Cardiac ventricle fibroblast (primary cell): ENCODE measurements around the gene ENPEP. TPM values are rescaled to one million over a fixed set of nuclear protein-coding genes. Genes with fewer than 3 reads are reported as not detected.

Experiments
- total RNA-seq: library from RNA; depleted of rRNA; stranded (reverse); fragments of >200 nt; gene quantifications from 2 replicates; pipeline ENCODE4 v1.2.3, GENCODE V29; 2015

The ENPEP gene, protein sequence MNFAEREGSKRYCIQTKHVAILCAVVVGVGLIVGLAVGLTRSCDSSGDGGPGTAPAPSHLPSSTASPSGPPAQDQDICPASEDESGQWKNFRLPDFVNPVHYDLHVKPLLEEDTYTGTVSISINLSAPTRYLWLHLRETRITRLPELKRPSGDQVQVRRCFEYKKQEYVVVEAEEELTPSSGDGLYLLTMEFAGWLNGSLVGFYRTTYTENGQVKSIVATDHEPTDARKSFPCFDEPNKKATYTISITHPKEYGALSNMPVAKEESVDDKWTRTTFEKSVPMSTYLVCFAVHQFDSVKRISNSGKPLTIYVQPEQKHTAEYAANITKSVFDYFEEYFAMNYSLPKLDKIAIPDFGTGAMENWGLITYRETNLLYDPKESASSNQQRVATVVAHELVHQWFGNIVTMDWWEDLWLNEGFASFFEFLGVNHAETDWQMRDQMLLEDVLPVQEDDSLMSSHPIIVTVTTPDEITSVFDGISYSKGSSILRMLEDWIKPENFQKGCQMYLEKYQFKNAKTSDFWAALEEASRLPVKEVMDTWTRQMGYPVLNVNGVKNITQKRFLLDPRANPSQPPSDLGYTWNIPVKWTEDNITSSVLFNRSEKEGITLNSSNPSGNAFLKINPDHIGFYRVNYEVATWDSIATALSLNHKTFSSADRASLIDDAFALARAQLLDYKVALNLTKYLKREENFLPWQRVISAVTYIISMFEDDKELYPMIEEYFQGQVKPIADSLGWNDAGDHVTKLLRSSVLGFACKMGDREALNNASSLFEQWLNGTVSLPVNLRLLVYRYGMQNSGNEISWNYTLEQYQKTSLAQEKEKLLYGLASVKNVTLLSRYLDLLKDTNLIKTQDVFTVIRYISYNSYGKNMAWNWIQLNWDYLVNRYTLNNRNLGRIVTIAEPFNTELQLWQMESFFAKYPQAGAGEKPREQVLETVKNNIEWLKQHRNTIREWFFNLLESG
- total RNA-seq = 0.62 and 0.64 TPM in 2 replicates

DNA sequence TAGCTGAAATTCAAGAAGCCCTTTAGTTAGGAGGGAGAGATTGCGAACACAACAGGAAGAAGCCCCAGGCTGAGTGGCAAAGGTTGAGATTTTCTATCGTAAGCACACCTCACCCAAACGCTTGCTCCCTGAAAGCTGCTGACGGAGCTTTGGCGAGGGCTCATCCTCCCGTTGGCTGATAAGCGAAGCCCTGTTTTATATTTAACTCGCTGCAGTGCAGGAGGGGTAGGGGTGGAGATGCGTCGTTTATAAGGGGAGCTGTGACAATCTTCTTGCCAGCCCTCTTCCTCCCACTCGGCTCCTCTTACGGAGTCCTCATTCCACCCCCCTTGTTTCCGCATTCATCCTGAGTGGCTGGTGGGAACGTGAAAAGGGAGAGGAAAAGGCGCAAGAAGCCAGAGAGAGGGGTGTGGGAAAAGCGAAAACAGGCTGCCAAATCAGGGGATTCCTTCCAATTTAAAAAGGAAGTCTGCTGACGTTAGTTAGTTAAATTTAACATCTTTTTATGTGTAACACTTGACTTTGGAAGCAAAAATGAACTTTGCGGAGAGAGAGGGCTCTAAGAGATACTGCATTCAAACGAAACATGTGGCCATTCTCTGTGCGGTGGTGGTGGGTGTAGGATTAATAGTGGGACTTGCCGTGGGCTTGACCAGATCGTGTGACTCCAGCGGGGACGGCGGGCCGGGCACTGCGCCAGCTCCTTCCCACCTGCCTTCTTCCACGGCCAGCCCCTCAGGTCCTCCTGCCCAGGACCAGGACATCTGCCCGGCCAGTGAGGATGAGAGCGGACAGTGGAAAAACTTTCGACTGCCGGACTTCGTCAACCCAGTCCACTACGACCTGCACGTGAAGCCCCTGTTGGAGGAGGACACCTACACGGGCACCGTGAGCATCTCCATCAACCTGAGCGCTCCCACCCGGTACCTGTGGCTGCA lies at the start of gene ENPEP:
Gene ENPEP, plus strand, starts transcription at position 275 of the 938 bp plus-strand sequence. Its CDS starts 260 bp downstream, at position 535.

Other genes starting within 250 kb of the ENPEP start
- not detected in 2 replicates for gene PITX2, start 146.9 kb downstream of the ENPEP start, total RNA-seq